ENCODE measurements around the gene PLXND1.

Gene PLXND1

GRCh38 chr3:129581623-129582022 is 24.9 kb downstream of the PLXND1 start:
- DNase-seq, result no peak

- DNase-seq, result peak; percentile 3
Observed at GRCh38 chr3:129579991-129580390, 26.5 kb downstream of the PLXND1 start.

GRCh38 chr3:129577925-129578786 is 28.3 kb downstream of the PLXND1 start:
- peak; percentile 30 for DNase-seq

- peak; percentile 95 for DNase-seq
Observed at GRCh38 chr3:129577366-129577765, 29.1 kb downstream of the PLXND1 start.

- DNase-seq, result peak; percentile 78
Observed at GRCh38 chr3:129576514-129577352, 29.7 kb downstream of the PLXND1 start.

- peak; percentile 80 for DNase-seq
Observed at GRCh38 chr3:129575997-129576384, 30.5 kb downstream of the PLXND1 start.

- peak; percentile 23 for DNase-seq
Observed at GRCh38 chr3:129575233-129575996, 31.1 kb downstream of the PLXND1 start.

GRCh38 chr3:129574206-129574605 is 32.3 kb downstream of the PLXND1 start:
- no peak for DNase-seq

GRCh38 chr3:129573493-129573892 is 33.0 kb downstream of the PLXND1 start:
- DNase-seq, result no peak

- DNase-seq, result no peak
Observed at GRCh38 chr3:129572603-129573002, 33.9 kb downstream of the PLXND1 start.

GRCh38 chr3:129571605-129572547 is 34.6 kb downstream of the PLXND1 start:
- DNase-seq, result no peak

GRCh38 chr3:129569856-129570255 is 36.6 kb downstream of the PLXND1 start:
- no peak for DNase-seq

- DNase-seq, result no peak
Observed at GRCh38 chr3:129567939-129568338, 38.5 kb downstream of the PLXND1 start.

- no peak for DNase-seq
Observed at GRCh38 chr3:129567176-129567705, 39.2 kb downstream of the PLXND1 start.

GRCh38 chr3:129565902-129566301 is 40.6 kb downstream of the PLXND1 start:
- DNase-seq, result no peak

GRCh38 chr3:129564981-129565644 is 41.4 kb downstream of the PLXND1 start:
- no peak for DNase-seq

GRCh38 chr3:129563850-129564535 is 42.5 kb downstream of the PLXND1 start:
- DNase-seq, result no peak

- DNase-seq, result no peak
Observed at GRCh38 chr3:129563332-129563731, 43.1 kb downstream of the PLXND1 start.

GRCh38 chr3:129562803-129563202 is 43.7 kb downstream of the PLXND1 start:
- no peak for DNase-seq

GRCh38 chr3:129561619-129562248 is 44.7 kb downstream of the PLXND1 start:
- DNase-seq, result no peak
